Spleen (tissue), 7 donors: ENCODE data around the gene ARHGAP24.

ENCODE experiments used
- CTCF ChIP-seq, 11 experiments: fragments of 200-600 bp in 7 of 11; fragments of 450-650 bp in 4 of 11; sonication (generic) in 4 of 11; IDR thresholded peaks in 8 of 11; conservative IDR thresholded peaks in 3 of 11; 1 replicate in 7 of 11; 2 replicates in 4 of 11; pipeline versions ENCODE4 v1.4.0 to v1.8.0; 2016 to 2021; ENCODE audit warnings: antibody characterized with exemption in 11 of 11, inconsistent platforms in 4 of 11, mild to moderate bottlenecking in 1 of 11
- POLR2A ChIP-seq, 3 donors: fragments of 450-650 bp; IDR thresholded peaks; one replicate each; pipeline ENCODE4 v1.5.1; 2017; ENCODE audit warnings: antibody characterized with exemption in 3 of 3, mild to moderate bottlenecking in 1 of 3
- POLR2AphosphoS5 ChIP-seq, 3 donors: sonication (generic); formaldehyde crosslinking; IDR thresholded peaks; one replicate each; pipeline ENCODE4 v1.5.1; 2017; ENCODE audit warnings: antibody characterized with exemption in 3 of 3
- donor health status: DM: no; HTN: no; CAD: no; lungs with moderate emphysema.
- donor health status: DM: no; HTN: no; CAD: no.
- donor health status: DM: no; HTN: no; CAD: no.

GRCh38 chr4:85713005-85713404 lies 238.1 kb downstream of the ARHGAP24 start:
- TF ChIP-seq POLR2A (IDR thresholded peaks at IDR 0.05) (no peak), CTCF (IDR thresholded peaks at IDR 0.05 in 8 of 11, conservative IDR thresholded peaks at IDR 0.05 in 3 of 11) (no peak), POLR2AphosphoS5 (IDR thresholded peaks at IDR 0.05) (no peak)
